CD4-positive, alpha-beta memory T cell (primary cell): ENCODE results near the gene SMIM36. TPM values are rescaled to one million over a fixed set of nuclear protein-coding genes. Genes with fewer than 3 reads are reported as not detected.
"Not testable (repeated sequence)": the region's sequence is repeated elsewhere in the genome, so short reads cannot be mapped to it uniquely, and the experiment has no call there.

Source experiments
- CTCF ChIA-PET: fragments of 350-600 bp; sonication (Branson Sonifier 250); formaldehyde crosslinking; loops from one replicate; lab custom pipeline; 2021; ENCODE audit warnings: inconsistent platforms; ENCODE audit not compliant: partially characterized antibody; lab: Charles Lee
- POLR2A ChIA-PET: fragments of 350-600 bp; sonication (Branson Sonifier 250); formaldehyde crosslinking; loops from one replicate; lab custom pipeline; 2021; ENCODE audit not compliant: partially characterized antibody; lab: Charles Lee
- DNase-seq, 5 donors: peaks; one replicate each; pipeline versions ENCODE4 v3.0.0 to v3.0.0-alpha.2; 2020 to 2022; ENCODE audit warnings: mixed read lengths in 1 of 5
- H3K27ac ChIP-seq: one replicate; pipeline ENCODE4 v1.7.0; 2013; ENCODE audit warnings: low read depth, low read length
- H3K27me3 ChIP-seq: 2 replicates; pipeline ENCODE4 v1.7.0; 2013; ENCODE audit warnings: mild to moderate bottlenecking, low read length, moderate library complexity; ENCODE audit not compliant: insufficient read depth
- H3K36me3 ChIP-seq: 2 replicates; pipeline ENCODE4 v1.7.0; 2013; ENCODE audit warnings: mild to moderate bottlenecking, low read length, moderate library complexity; ENCODE audit not compliant: insufficient read depth
- H3K4me1 ChIP-seq: 2 replicates; pipeline ENCODE4 v1.7.0; 2013; ENCODE audit warnings: mild to moderate bottlenecking, low read length, moderate library complexity; ENCODE audit not compliant: insufficient read depth
- H3K4me3 ChIP-seq, 2 donors: one replicate each; pipeline ENCODE4 v1.7.0; 2013; ENCODE audit warnings: low read length in 2 of 2, mild to moderate bottlenecking in 1 of 2
- H3K9me3 ChIP-seq, 2 donors: one replicate each; pipeline ENCODE4 v1.7.0; 2013; ENCODE audit warnings: low read length in 2 of 2, control low read depth in 1 of 2; ENCODE audit not compliant: control insufficient read depth in 1 of 2
- H3K27ac Mint-ChIP-seq, 7 donors: one replicate each; pipeline ENCODE4 v1.8.0; 2020 to 2021; ENCODE audit warnings: mixed read lengths in 7 of 7, mild to moderate bottlenecking in 6 of 7, inconsistent platforms in 3 of 7, moderate library complexity in 3 of 7
- H3K27me3 Mint-ChIP-seq, 2 donors: one replicate each; pipeline ENCODE4 v1.8.0; 2020 to 2021; ENCODE audit warnings: mixed read lengths in 2 of 2
- H3K36me3 Mint-ChIP-seq, 2 donors: one replicate each; pipeline ENCODE4 v1.8.0; 2020 to 2021; ENCODE audit warnings: mixed read lengths in 2 of 2, inconsistent platforms in 1 of 2, mild to moderate bottlenecking in 1 of 2
- H3K4me1 Mint-ChIP-seq, 4 donors: one replicate each; pipeline ENCODE4 v1.8.0; 2020 to 2021; ENCODE audit warnings: mixed read lengths in 4 of 4, mild to moderate bottlenecking in 1 of 4
- H3K4me3 Mint-ChIP-seq, 8 donors: one replicate each; pipeline ENCODE4 v1.8.0; 2020 to 2021; ENCODE audit warnings: mixed read lengths in 8 of 8, mild to moderate bottlenecking in 7 of 8, moderate library complexity in 6 of 8, inconsistent platforms in 3 of 8
- H3K9me3 Mint-ChIP-seq, 8 donors: one replicate each; pipeline ENCODE4 v1.8.0; 2020 to 2021; ENCODE audit warnings: mixed read lengths in 8 of 8, mild to moderate bottlenecking in 5 of 8, inconsistent platforms in 3 of 8, moderate library complexity in 1 of 8
- intact Hi-C: fragments of 100-400 bp; cut with micrococcal nuclease; formaldehyde crosslinking; loops from one replicate; pipeline ENCODE4 v1.15.1; 2023
- polyA plus RNA-seq, 2 donors: library from polyadenylated mRNA; unstranded; fragments of 300-500 nt; fragmentation: Illumina TruSeq; gene quantifications; one replicate each; pipeline ENCODE4 v1.2.3, GENCODE V29; 2021
- total RNA-seq, 2 experiments: library from RNA; stranded (reverse); gene quantifications; one replicate each; pipeline ENCODE4 v1.2.3, GENCODE V29; 2021

SMIM36 gene
- total and polyA plus RNA-seq, 4 experiments from 2014 or later: not detected

- H3K4me1 ChIP-seq, H3K27ac Mint-ChIP-seq, H3K36me3 Mint-ChIP-seq, H3K9me3 ChIP-seq, H3K4me1 Mint-ChIP-seq, H3K27me3 ChIP-seq, H3K9me3 Mint-ChIP-seq, POLR2A ChIA-PET, intact Hi-C loops, H3K27ac ChIP-seq, H3K36me3 ChIP-seq, DNase-seq, H3K4me3 ChIP-seq, H3K27me3 Mint-ChIP-seq, H3K4me3 Mint-ChIP-seq: not testable (repeated sequence)
- CTCF ChIA-PET: interaction anchor here (2.3 kb wide), 1 partner anchor 18 kb away, joined by 8 read pairs; no protein-coding TSS in a partner anchor
Measured at GRCh38 chr17:55507669-55508068, 3.6 kb downstream of the SMIM36 start.

GRCh38 chr17:55501626-55502025 is 9.6 kb downstream of the SMIM36 start:
- POLR2A ChIA-PET, intact Hi-C loops, CTCF ChIA-PET, H3K36me3 Mint-ChIP-seq, H3K9me3 Mint-ChIP-seq, H3K27me3 ChIP-seq, H3K27me3 Mint-ChIP-seq, H3K27ac ChIP-seq, H3K4me1 ChIP-seq, H3K9me3 ChIP-seq, H3K27ac Mint-ChIP-seq, H3K4me3 ChIP-seq, H3K4me1 Mint-ChIP-seq, DNase-seq, H3K4me3 Mint-ChIP-seq, H3K36me3 ChIP-seq: not testable (repeated sequence)

GRCh38 chr17:55500103-55500502 is 11.1 kb downstream of the SMIM36 start:
- no peaks in the 10 kb centered on the region for H3K4me1 Mint-ChIP-seq
- no peaks in the 10 kb centered on the region for H3K27me3 ChIP-seq
- H3K36me3 Mint-ChIP-seq: no peaks in the 10 kb centered on the region
- H3K36me3 ChIP-seq: no peaks in the 10 kb centered on the region
- ChIA-PET POLR2A (no interaction called here), CTCF (interaction anchor here (0.7 kb wide), 1 partner anchor 27 kb away, joined by 4 read pairs; no protein-coding TSS in a partner anchor)
- no peak overlapping the region for H3K4me3 ChIP-seq
- no peak overlapping the region for H3K27ac Mint-ChIP-seq
- no peaks in the 10 kb centered on the region for H3K27me3 Mint-ChIP-seq
- H3K4me1 ChIP-seq: no peaks in the 10 kb centered on the region
- H3K9me3 Mint-ChIP-seq: no peaks in the 10 kb centered on the region
- no peaks in the 10 kb centered on the region for H3K9me3 ChIP-seq
- intact Hi-C loops: no loop called here
- no peak for DNase-seq
- H3K27ac ChIP-seq: no peak overlapping the region
- H3K4me3 Mint-ChIP-seq: no peak overlapping the region

- Histone ChIP-seq H3K9me3 (no peaks in the 10 kb centered on the region), H3K4me1 (no peaks in the 10 kb centered on the region), H3K27me3 (no peaks in the 10 kb centered on the region), H3K27ac (no peak overlapping the region), H3K36me3 (no peaks in the 10 kb centered on the region), H3K4me3 (no peak overlapping the region)
- Mint-ChIP-seq H3K36me3 (no peaks in the 10 kb centered on the region), H3K4me1 (no peaks in the 10 kb centered on the region), H3K9me3 (no peaks in the 10 kb centered on the region), H3K4me3 (no peak overlapping the region), H3K27me3 (peaks cover 0 to 7% of the 10 kb centered on the region in 2 donors), H3K27ac (no peak overlapping the region)
- intact Hi-C loops: no loop called here
- ChIA-PET CTCF (no interaction called here), POLR2A (no interaction called here)
- DNase-seq: no peak
Measured at GRCh38 chr17:55496094-55496881, 15.0 kb downstream of the SMIM36 start.

DNA sequence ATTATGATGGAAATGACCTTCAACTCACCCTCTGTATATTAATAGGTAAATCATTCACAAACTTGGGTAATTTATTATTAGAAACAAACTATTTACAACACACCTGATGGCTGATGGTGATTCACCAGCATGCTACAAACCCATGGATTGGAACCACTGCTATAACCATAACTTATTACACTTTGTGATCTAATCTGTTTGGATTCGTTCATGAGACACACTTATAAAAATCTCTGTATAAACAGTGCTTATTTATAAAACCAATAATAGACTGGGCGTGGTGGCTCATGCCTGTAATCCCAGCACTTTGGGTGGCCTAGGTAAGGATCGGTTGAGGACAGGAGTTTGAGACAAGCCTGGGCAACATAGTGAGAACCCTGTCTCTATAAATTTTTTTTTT is 16.0 kb downstream of the SMIM36 start:
- no peak overlapping the region for H3K4me3 ChIP-seq
- H3K27me3 ChIP-seq: no peaks in the 10 kb centered on the region
- no peak overlapping the region for H3K4me3 Mint-ChIP-seq
- H3K27ac ChIP-seq: no peak overlapping the region
- H3K27me3 Mint-ChIP-seq: peaks cover 0 to 9% of the 10 kb centered on the region in 2 donors
- no peaks in the 10 kb centered on the region for H3K36me3 Mint-ChIP-seq
- no peaks in the 10 kb centered on the region for H3K4me1 ChIP-seq
- no peaks in the 10 kb centered on the region for H3K9me3 Mint-ChIP-seq
- no peak for DNase-seq
- H3K4me1 Mint-ChIP-seq: no peaks in the 10 kb centered on the region
- CTCF ChIA-PET: no interaction called here
- POLR2A ChIA-PET: no interaction called here
- intact Hi-C loops: no loop called here
- no peaks in the 10 kb centered on the region for H3K9me3 ChIP-seq
- no peaks in the 10 kb centered on the region for H3K36me3 ChIP-seq
- H3K27ac Mint-ChIP-seq: no peak overlapping the region

DNA sequence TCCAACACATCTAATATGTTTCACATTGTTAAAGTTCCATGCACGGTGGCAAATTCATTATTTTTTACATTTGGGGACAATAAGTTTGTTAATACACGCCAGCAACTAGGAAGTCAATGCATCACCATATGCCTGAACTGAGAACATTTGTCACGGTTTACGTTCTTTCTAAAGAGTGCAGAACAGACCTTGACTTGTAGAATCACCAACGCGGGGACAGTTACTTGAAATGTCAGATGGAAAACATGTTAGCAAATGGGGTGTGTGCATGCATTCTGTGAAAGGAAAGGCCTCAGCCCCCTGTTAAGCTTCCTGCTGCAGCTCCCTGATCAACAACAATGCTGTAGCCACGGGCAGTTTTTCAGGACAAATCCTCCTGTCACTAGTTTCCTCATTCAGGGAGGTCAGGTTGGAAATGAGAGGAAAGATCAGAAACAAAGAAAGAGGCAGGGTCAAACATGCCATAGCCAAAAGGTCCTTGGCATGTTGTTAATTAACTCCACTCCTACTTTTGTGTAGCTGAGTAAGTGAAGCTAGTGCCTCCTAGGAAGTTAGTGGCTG is 18.4 kb downstream of the SMIM36 start:
- Mint-ChIP-seq H3K9me3 (no peaks in the 10 kb centered on the region), H3K36me3 (no peaks in the 10 kb centered on the region), H3K27ac (no peak overlapping the region), H3K4me1 (no peaks in the 10 kb centered on the region), H3K4me3 (no peak overlapping the region), H3K27me3 (peaks cover 3 to 9% of the 10 kb centered on the region in 2 donors)
- Histone ChIP-seq H3K4me1 (no peaks in the 10 kb centered on the region), H3K4me3 (no peak overlapping the region), H3K27ac (no peak overlapping the region), H3K36me3 (no peaks in the 10 kb centered on the region), H3K9me3 (no peaks in the 10 kb centered on the region), H3K27me3 (no peaks in the 10 kb centered on the region)
- ChIA-PET POLR2A (no interaction called here), CTCF (interaction anchor here (1.0 kb wide), 1 partner anchor 22 kb away, joined by 3 read pairs; no protein-coding TSS in a partner anchor)
- intact Hi-C loops: no loop called here
- no peak for DNase-seq

DNA sequence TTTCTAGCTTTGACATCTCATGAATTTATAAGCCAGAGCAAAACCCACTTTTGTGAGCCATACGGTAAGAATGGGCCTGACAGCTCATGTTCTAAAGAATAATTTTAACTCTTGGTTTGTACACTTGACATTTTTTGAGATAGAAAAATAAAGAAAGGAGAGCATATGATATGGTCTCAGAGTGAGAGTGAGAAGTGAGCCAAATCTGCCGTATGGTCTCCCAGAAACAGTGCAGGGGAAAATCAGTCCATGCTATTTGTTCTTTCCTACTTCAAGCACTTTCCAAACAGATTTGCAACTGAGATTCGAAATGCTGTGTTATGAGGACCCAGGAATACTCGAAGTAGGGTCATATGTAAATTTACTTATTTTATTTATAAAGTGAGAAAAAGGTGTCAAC is 20.9 kb downstream of the SMIM36 start:
- Histone ChIP-seq H3K27me3 (no peaks in the 10 kb centered on the region), H3K4me3 (no peak overlapping the region), H3K36me3 (no peaks in the 10 kb centered on the region), H3K4me1 (no peaks in the 10 kb centered on the region), H3K27ac (no peak overlapping the region), H3K9me3 (no peaks in the 10 kb centered on the region)
- no peaks in the 10 kb centered on the region for H3K36me3 Mint-ChIP-seq
- no peak overlapping the region for H3K4me3 Mint-ChIP-seq
- CTCF ChIA-PET: no interaction called here
- H3K27me3 Mint-ChIP-seq: peaks cover 3 to 15% of the 10 kb centered on the region in 2 donors
- intact Hi-C loops: no loop called here
- H3K4me1 Mint-ChIP-seq: no peaks in the 10 kb centered on the region
- POLR2A ChIA-PET: no interaction called here
- H3K9me3 Mint-ChIP-seq: no peaks in the 10 kb centered on the region
- no peak overlapping the region for H3K27ac Mint-ChIP-seq
- DNase-seq: no peak
